HepG2 (cell line): ENCODE results near the gene TEKT5. TPM values are rescaled to one million over a fixed set of nuclear protein-coding genes. Genes with fewer than 3 reads are reported as not detected.

Experiments used
- CBX2 ChIP-seq, 2 experiments: fragments of 200-600 bp in 1 of 2; sonication (generic); formaldehyde crosslinking in 1 of 2; IDR thresholded peaks; 2 replicates each; pipeline versions ENCODE4 v1.7.0 to v1.8.1; 2018 to 2022; ENCODE audit warnings: low read depth in 2 of 2, low read length in 1 of 2, mild to moderate bottlenecking in 1 of 2, missing genetic modification reagents in 1 of 2
- GTF2F1 ChIP-seq: fragments of 150-350 bp; IDR thresholded peaks from 2 replicates; pipeline ENCODE4 v1.6.1; 2014; ENCODE audit warnings: low read length
- HNRNPLL ChIP-seq: fragments of 200-400 bp; formaldehyde crosslinking; IDR thresholded peaks from 2 replicates; pipeline ENCODE4 v1.6.1; 2017; ENCODE audit warnings: mild to moderate bottlenecking, low read depth, low read length; ENCODE audit not compliant: poor library complexity, severe bottlenecking
- MAFF ChIP-seq: IDR thresholded peaks from 2 replicates; pipeline ENCODE4 v1.6.1; 2011; ENCODE audit warnings: low read depth, low read length, improper control_type of control experiment
- PHF8 ChIP-seq: sonication (generic); formaldehyde crosslinking; IDR thresholded peaks from 2 replicates; pipeline ENCODE4 v1.5.0; 2020; ENCODE audit warnings: missing genetic modification reagents
- RERE ChIP-seq: IDR thresholded peaks from 2 replicates; pipeline ENCODE4 v1.6.1; 2016; ENCODE audit warnings: low read depth, missing genetic modification reagents, missing compliant biosample characterization
- SP1 ChIP-seq, 2 experiments: fragments of 450-650 bp in 1 of 2; sonication (generic) in 1 of 2; formaldehyde crosslinking in 1 of 2; IDR thresholded peaks; 2 replicates each; pipeline versions ENCODE4 v1.4.0 to v1.6.1; 2016 to 2020; ENCODE audit warnings: missing genetic modification reagents in 1 of 2
- SP140L ChIP-seq: sonication (generic); formaldehyde crosslinking; IDR thresholded peaks from 2 replicates; pipeline ENCODE4 v1.4.0; 2020; ENCODE audit warnings: missing genetic modification reagents, borderline replicate concordance
- ZBTB40 ChIP-seq, 2 experiments: fragments of 450-650 bp in 1 of 2; sonication (generic) in 1 of 2; formaldehyde crosslinking in 1 of 2; IDR thresholded peaks; 2 replicates each; pipeline versions ENCODE4 v1.6.1 to v1.8.0; 2016 to 2022; ENCODE audit warnings: antibody characterized with exemption in 1 of 2, mild to moderate bottlenecking in 1 of 2, missing genetic modification reagents in 1 of 2
- ZNF121 ChIP-seq: sonication (generic); formaldehyde crosslinking; IDR thresholded peaks from 2 replicates; pipeline ENCODE4 v1.5.0; 2020; ENCODE audit warnings: mild to moderate bottlenecking, missing genetic modification reagents
- ZNF350 ChIP-seq: sonication (generic); formaldehyde crosslinking; IDR thresholded peaks from 2 replicates; pipeline ENCODE4 v1.4.0; 2020; ENCODE audit warnings: mild to moderate bottlenecking, low read depth, missing genetic modification reagents, borderline replicate concordance
- ZNF382 ChIP-seq: sonication (generic); formaldehyde crosslinking; IDR thresholded peaks from 2 replicates; pipeline ENCODE4 v1.5.0; 2020; ENCODE audit warnings: missing genetic modification reagents, mild to moderate bottlenecking, borderline replicate concordance
- ZNF530 ChIP-seq: sonication (generic); formaldehyde crosslinking; IDR thresholded peaks from 2 replicates; pipeline ENCODE4 v1.5.0; 2020; ENCODE audit warnings: low read depth, mild to moderate bottlenecking, missing genetic modification reagents
- polyA plus RNA-seq, 8 experiments: library from polyadenylated mRNA; depleted of rRNA in 3 of 8; stranded (reverse) in 7 of 8; unstranded in 1 of 8; fragments of >200 nt; fragmentation: Illumina TruSeq in 4 of 8; extraction: Trizol in 4 of 8; gene quantifications; 2 replicates each; pipeline versions ENCODE4 v1.2.1 to v1.2.3, GENCODE V29; 2011 to 2016; ENCODE audit warnings: low read depth in 4 of 8, missing spikeins in 1 of 8, mixed read lengths in 1 of 8; ENCODE audit not compliant: insufficient read depth in 1 of 8
- total RNA-seq, 5 experiments: library from RNA; depleted of rRNA; stranded (reverse); fragments of >200 nt; fragmentation: Illumina TruSeq; extraction: Trizol; gene quantifications; 2 replicates each; pipeline ENCODE4 v1.2.3, GENCODE V29; 2016; ENCODE audit warnings: low read depth in 1 of 5

Gene TEKT5
- total and polyA plus RNA-seq, 2 of the 13 experiments (the other 11 are each of a cell fraction or from before 2014, with no cell fraction given) = 0.16 TPM; not detected in 1

GRCh38 chr16:10579965-10580882 is 114.5 kb downstream of the TEKT5 start, which contains the start of gene EMP2 (continued):
- TF ChIP-seq ZBTB40 (IDR thresholded peaks at IDR 0.05) (no peak), ZBTB40 (CRISPR knock-in tag; IDR thresholded peaks at IDR 0.05) (peak; percentile 78), CBX2 (IDR thresholded peaks at IDR 0.05; ENCODE audit: low read depth, low read length) (no peak), CBX2 (CRISPR knock-in tag; IDR thresholded peaks at IDR 0.05; ENCODE audit: low read depth) (no peak), GTF2F1 (no peak), ZNF350 (CRISPR knock-in tag) (peak; percentile 83), ZNF121 (CRISPR knock-in tag) (no peak), ZNF530 (CRISPR knock-in tag) (no peak), ZNF382 (no peak), SP140L (no peak; the same call in 1 of the 2 replicates), PHF8 (peak; percentile 78), HNRNPLL (peak; percentile 90), MAFF (no peak), SP1 (IDR thresholded peaks at IDR 0.05) (no peak), SP1 (CRISPR knock-in tag; IDR thresholded peaks at IDR 0.05) (peak; percentile 88), RERE (peak; percentile 15; the same call in 1 of the 2 replicates)
